GM12874 (cell line): ENCODE data around the gene PIGT.

ENCODE experiments used
- CTCF ChIP-seq: IDR thresholded peaks from 2 replicates; pipeline ENCODE4 v1.5.1; 2011; ENCODE audit warnings: low read depth, mild to moderate bottlenecking, control low read depth, low read length, moderate library complexity; ENCODE audit not compliant: insufficient read depth

PIGT gene

DNA sequence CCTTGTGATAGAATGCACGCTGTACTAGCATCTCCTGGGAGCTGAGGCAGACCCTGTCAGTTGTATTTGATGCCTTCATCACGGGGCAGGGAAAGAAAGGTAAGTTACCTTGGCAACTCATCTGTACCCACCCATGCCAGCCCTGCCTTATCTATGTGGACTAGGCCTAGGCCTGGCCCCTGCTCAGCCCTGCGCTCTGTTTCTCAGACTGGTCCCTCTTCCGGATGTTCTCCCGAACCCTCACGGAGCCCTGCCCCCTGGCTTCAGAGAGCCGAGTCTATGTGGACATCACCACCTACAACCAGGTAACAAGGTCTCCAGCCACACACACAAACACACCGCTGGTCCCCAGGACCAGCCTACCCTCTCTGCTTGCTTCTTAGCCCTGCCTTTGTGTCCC, 4.2 kb downstream of the PIGT start:
- no peak for TF ChIP-seq CTCF

DNA sequence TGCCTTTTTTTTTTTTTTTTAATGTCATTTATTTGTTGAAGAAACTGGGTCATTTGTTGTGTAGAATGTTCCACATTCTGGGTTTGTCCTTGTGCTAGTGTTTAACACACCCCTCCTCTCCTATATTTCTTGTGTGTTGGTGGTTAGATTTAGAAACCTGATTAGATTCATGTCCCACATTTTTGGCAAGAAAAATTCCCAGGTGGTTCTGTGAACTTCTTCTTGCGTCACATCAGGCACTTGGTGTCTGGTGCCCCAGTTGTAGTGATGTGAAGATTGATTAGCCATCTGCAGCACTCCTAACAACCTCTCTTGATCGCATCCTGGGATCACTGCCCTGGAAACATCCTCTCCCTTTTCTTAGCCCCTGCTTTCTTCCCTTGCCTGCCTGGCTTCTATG, 7.8 kb downstream of the PIGT start:
- no peak for TF ChIP-seq CTCF

GRCh38 chr20:45425561-45425960, 9.6 kb downstream of the PIGT start:
- no peak for TF ChIP-seq CTCF

GRCh38 chr20:45426320-45427016, 10.5 kb downstream of the PIGT start:
- no peak for TF ChIP-seq CTCF

- TF ChIP-seq CTCF, result no peak
Observed at GRCh38 chr20:45427236-45428149, 11.6 kb downstream of the PIGT start.

- no peak for TF ChIP-seq CTCF
Observed at GRCh38 chr20:45429618-45430017, 13.7 kb downstream of the PIGT start.

DNA sequence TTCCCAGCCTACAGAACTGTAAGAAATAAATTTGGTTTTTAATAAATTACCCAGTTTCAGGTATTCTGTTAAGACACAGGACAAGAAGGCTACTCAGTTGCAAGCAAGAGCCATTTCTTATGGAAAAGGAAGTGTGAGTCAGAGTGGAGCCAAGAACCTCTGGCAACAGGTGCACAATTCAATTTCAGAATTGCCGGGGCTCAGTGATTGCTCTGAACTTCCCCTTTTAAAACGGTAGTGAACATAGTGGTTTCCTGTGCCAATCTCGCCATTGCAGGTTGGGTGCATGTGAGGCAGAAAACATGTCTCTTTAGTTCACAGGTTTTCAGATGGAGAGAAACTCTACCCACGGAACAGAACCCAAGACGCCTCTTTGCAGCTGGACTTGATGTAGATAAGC, 16.4 kb downstream of the PIGT start:
- TF ChIP-seq CTCF, result no peak
